ENCODE measurements around the gene GALNT7. TPM values are rescaled to one million over a fixed set of nuclear protein-coding genes. Genes with fewer than 3 reads are reported as not detected.

The GALNT7 gene
- total and polyA plus RNA-seq, 2 of the 13 experiments (the other 11 are each of a cell fraction or from before 2014, with no cell fraction given): 0.08 to 0.13 TPM

- TF ChIP-seq JDP2 (CRISPR knock-in tag; IDR thresholded peaks at IDR 0.05; ENCODE audit: borderline replicate concordance) (no peak), ZNF772 (CRISPR knock-in tag; IDR thresholded peaks at IDR 0.05) (peak; percentile 71; the same call in 1 of the 2 replicates), ZNF232 (CRISPR knock-in tag; IDR thresholded peaks at IDR 0.05; ENCODE audit: borderline replicate concordance) (peak; percentile 31; the same call in 1 of the 2 replicates), MYC (CRISPR knock-in tag; IDR thresholded peaks at IDR 0.05; ENCODE audit: borderline replicate concordance) (peak; percentile 85; the same call in 1 of the 2 replicates), MED13 (CRISPR knock-in tag; IDR thresholded peaks at IDR 0.05) (no peak; the same call in 1 of the 2 replicates), ARID2 (CRISPR knock-in tag; IDR thresholded peaks at IDR 0.05; ENCODE audit: borderline replicate concordance) (no peak), ZNF318 (CRISPR knock-in tag; IDR thresholded peaks at IDR 0.05) (no peak; the same call in 1 of the 2 replicates), ZNF20 (CRISPR knock-in tag; IDR thresholded peaks at IDR 0.05) (no peak), ZBTB1 (CRISPR knock-in tag; IDR thresholded peaks at IDR 0.05; ENCODE audit: borderline replicate concordance) (peak; percentile 57; the same call in 1 of the 2 replicates), ZNF260 (CRISPR knock-in tag; IDR thresholded peaks at IDR 0.05; ENCODE audit: borderline replicate concordance, low read depth) (no peak), ZSCAN30 (CRISPR knock-in tag; IDR thresholded peaks at IDR 0.05) (no peak; the same call in 1 of the 2 replicates), NCOA1 (CRISPR knock-in tag; IDR thresholded peaks at IDR 0.05) (no peak), EP300 (IDR thresholded peaks at IDR 0.05; ENCODE audit: low read depth in 2 of 2, low read length in 2 of 2) (no peak), EP300 (CRISPR knock-in tag; IDR thresholded peaks at IDR 0.05; ENCODE audit: borderline replicate concordance) (no peak), ZNF678 (CRISPR knock-in tag; IDR thresholded peaks at IDR 0.05) (no peak), ZNF431 (CRISPR knock-in tag; IDR thresholded peaks at IDR 0.05; ENCODE audit: borderline replicate concordance, low read depth) (no peak), ZNF317 (CRISPR knock-in tag; IDR thresholded peaks at IDR 0.05) (0 out of 2 replicates have a peak, but pooled peaks have one; percentile 56), SMC3 (IDR thresholded peaks at IDR 0.05; ENCODE audit: low read length) (no peak), KDM2A (CRISPR knock-in tag; IDR thresholded peaks at IDR 0.05; ENCODE audit: borderline replicate concordance, low read depth) (peak; percentile 84; the same call in 1 of the 2 replicates), SKI (IDR thresholded peaks at IDR 0.05; ENCODE audit: partially characterized antibody) (no peak), ZBTB34 (CRISPR knock-in tag; IDR thresholded peaks at IDR 0.05) (no peak)
Measured at GRCh38 chr4:173370477-173371291, 202.1 kb downstream of the GALNT7 start, which contains the start of gene SAP30 (continued).

Data from HepG2 (cell line).